Panc1 (cell line): ENCODE results near the gene RPL28. TPM values are rescaled to one million over a fixed set of nuclear protein-coding genes. Genes with fewer than 3 reads are reported as not detected.
"Not testable (repeated sequence)": the region's sequence is repeated elsewhere in the genome, so short reads cannot be mapped to it uniquely, and the experiment has no call there.

Experiments
- ATAC-seq: fragments of 200-7000 bp; cut with Tn5 transposase; 2 replicates; pipeline ENCODE4 v1.9.1; 2020; ENCODE audit warnings: mild to moderate bottlenecking, moderate library complexity
- BruUV-seq: library from RNA; stranded (reverse); fragments of 400-500 nt; replicated peaks from 2 replicates; lab custom pipeline; 2021; lab: Mats Ljungman, UMichigan
- CTCF ChIA-PET: fragments of 300-600 bp; sonication (Branson Sonifier 250); formaldehyde crosslinking; loops from one replicate; lab custom pipeline; 2022; ENCODE audit warnings: antibody characterized with exemption; lab: Charles Lee
- POLR2A ChIA-PET: fragments of 300-600 bp; sonication (Branson Sonifier 250); formaldehyde crosslinking; loops from one replicate; lab custom pipeline; 2022; ENCODE audit warnings: antibody characterized with exemption; lab: Charles Lee
- DNase-seq: peaks from one replicate; pipeline ENCODE4 v3.0.0-alpha.2; 2010; ENCODE audit warnings: low read depth, low spot score
- H3K27ac ChIP-seq: 2 replicates; pipeline ENCODE4 v1.5.1; 2011; ENCODE audit warnings: mild to moderate bottlenecking, low read length, inconsistent platforms
- H3K27me3 ChIP-seq: fragments of 200-500 bp; sonication (Bioruptor generic); 2 replicates; pipeline ENCODE4 v1.6.0; 2014; ENCODE audit warnings: low read length, inconsistent platforms; ENCODE audit not compliant: control insufficient read depth, insufficient read depth
- H3K36me3 ChIP-seq: fragments of 200-500 bp; sonication (Bioruptor generic); 2 replicates; pipeline ENCODE4 v1.5.1; 2014; ENCODE audit warnings: inconsistent platforms, mild to moderate bottlenecking, low read length, moderate library complexity; ENCODE audit not compliant: control insufficient read depth, insufficient read depth
- H3K4me1 ChIP-seq: 2 replicates; pipeline ENCODE4 v1.5.1; 2011; ENCODE audit warnings: inconsistent platforms, mild to moderate bottlenecking, low read length, moderate library complexity; ENCODE audit not compliant: control insufficient read depth, insufficient read depth
- H3K4me3 ChIP-seq, 2 experiments: 2 replicates each; pipeline ENCODE4 v1.5.1; 2011 to 2012; ENCODE audit warnings: low read depth in 2 of 2, low read length in 2 of 2, mild to moderate bottlenecking in 2 of 2, inconsistent platforms in 1 of 2, moderate library complexity in 1 of 2
- H3K9me3 ChIP-seq: fragments of 200-500 bp; sonication (Bioruptor generic); 2 replicates; pipeline ENCODE4 v1.5.1; 2014; ENCODE audit warnings: low read depth, mild to moderate bottlenecking, inconsistent platforms, low read length, moderate library complexity; ENCODE audit not compliant: control insufficient read depth, insufficient read depth
- POLR2AphosphoS5 ChIP-seq: IDR thresholded peaks from 2 replicates; pipeline ENCODE4 v1.6.1; 2012; ENCODE audit warnings: mild to moderate bottlenecking, low read depth, low read length, moderate library complexity
- SIN3A ChIP-seq: IDR thresholded peaks from 2 replicates; pipeline ENCODE4 v1.6.1; 2012; ENCODE audit warnings: low read depth, mild to moderate bottlenecking, low read length, moderate library complexity, borderline replicate concordance; ENCODE audit not compliant: insufficient read depth
- TCF7L2 ChIP-seq: IDR thresholded peaks from 2 replicates; pipeline ENCODE4 v1.6.1; 2011; ENCODE audit warnings: mild to moderate bottlenecking, low read depth, low read length, inconsistent platforms
- in situ Hi-C: cut with HindIII; loops from 2 replicates; pipeline ENCODE4 v1.10.0; 2016; ENCODE audit warnings: low sequenced_read_pairs, low pct_unique_long_range_greater_than_20kb
- intact Hi-C: fragments of 100-400 bp; cut with micrococcal nuclease; formaldehyde crosslinking; loops from one replicate; pipeline ENCODE4 v1.10.0; 2022; ENCODE audit not compliant: unreplicated experiment
- total RNA-seq: library from RNA; stranded (reverse); gene quantifications from one replicate; pipeline ENCODE4 v1.2.1, GENCODE V29; 2021; ENCODE audit not compliant: unreplicated experiment
- TF ChIP-seq, protein P1 (sequence below): fragments of 450-650 bp; IDR thresholded peaks from 2 replicates; pipeline ENCODE4 v1.5.1; 2017; ENCODE audit warnings: mild to moderate bottlenecking
- TF ChIP-seq, protein P2 (sequence below), 2 experiments: IDR thresholded peaks; 2 replicates each; pipeline ENCODE4 v1.6.1; 2011 to 2012; ENCODE audit warnings: low read depth in 2 of 2, control low read depth in 1 of 2, low read length in 1 of 2, mild to moderate bottlenecking in 1 of 2, moderate library complexity in 1 of 2; ENCODE audit not compliant: insufficient read depth in 1 of 2

RPL28 gene
- total RNA-seq, 1 experiment from 2014 or later: 2,154 TPM

DNA sequence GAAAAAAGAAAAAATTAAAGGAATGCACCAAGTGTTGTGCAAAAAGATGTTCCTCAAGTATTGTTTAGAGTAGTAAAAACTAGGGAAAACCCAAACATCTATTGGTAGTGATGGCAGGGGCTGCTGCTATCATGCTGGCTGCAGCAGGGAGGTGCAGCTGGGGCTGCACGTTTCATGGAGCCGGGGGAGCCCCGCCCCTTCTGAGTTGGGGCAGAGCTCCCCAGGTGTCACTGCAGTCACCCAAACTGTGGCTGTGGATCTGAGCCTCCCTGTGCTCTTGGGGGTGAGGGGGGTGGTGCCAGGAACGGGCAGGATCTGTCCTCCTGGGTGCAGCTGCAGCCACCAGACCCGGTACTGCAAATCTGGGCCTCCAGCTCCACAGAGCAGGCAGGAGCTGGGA is 33.4 kb downstream of the RPL28 start:
- ChIA-PET POLR2A (interaction anchor here (0.7 kb wide), 1 partner anchor 24 kb away, joined by 6 read pairs; no protein-coding TSS in a partner anchor), CTCF (interaction anchor here (0.6 kb wide), 3 partner anchors 34 to 234 kb away, joined by 3 to 7 read pairs (median 3); no protein-coding TSS in a partner anchor)
- no TSS peak for BruUV-seq
- in situ Hi-C loops: no loop called here
- TF ChIP-seq SIN3A (no peak), TCF7L2 (no peak), POLR2AphosphoS5 (no peak)
- TF ChIP-seq, protein P1, sequence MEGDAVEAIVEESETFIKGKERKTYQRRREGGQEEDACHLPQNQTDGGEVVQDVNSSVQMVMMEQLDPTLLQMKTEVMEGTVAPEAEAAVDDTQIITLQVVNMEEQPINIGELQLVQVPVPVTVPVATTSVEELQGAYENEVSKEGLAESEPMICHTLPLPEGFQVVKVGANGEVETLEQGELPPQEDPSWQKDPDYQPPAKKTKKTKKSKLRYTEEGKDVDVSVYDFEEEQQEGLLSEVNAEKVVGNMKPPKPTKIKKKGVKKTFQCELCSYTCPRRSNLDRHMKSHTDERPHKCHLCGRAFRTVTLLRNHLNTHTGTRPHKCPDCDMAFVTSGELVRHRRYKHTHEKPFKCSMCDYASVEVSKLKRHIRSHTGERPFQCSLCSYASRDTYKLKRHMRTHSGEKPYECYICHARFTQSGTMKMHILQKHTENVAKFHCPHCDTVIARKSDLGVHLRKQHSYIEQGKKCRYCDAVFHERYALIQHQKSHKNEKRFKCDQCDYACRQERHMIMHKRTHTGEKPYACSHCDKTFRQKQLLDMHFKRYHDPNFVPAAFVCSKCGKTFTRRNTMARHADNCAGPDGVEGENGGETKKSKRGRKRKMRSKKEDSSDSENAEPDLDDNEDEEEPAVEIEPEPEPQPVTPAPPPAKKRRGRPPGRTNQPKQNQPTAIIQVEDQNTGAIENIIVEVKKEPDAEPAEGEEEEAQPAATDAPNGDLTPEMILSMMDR: no peak
- TF ChIP-seq, protein P2, sequence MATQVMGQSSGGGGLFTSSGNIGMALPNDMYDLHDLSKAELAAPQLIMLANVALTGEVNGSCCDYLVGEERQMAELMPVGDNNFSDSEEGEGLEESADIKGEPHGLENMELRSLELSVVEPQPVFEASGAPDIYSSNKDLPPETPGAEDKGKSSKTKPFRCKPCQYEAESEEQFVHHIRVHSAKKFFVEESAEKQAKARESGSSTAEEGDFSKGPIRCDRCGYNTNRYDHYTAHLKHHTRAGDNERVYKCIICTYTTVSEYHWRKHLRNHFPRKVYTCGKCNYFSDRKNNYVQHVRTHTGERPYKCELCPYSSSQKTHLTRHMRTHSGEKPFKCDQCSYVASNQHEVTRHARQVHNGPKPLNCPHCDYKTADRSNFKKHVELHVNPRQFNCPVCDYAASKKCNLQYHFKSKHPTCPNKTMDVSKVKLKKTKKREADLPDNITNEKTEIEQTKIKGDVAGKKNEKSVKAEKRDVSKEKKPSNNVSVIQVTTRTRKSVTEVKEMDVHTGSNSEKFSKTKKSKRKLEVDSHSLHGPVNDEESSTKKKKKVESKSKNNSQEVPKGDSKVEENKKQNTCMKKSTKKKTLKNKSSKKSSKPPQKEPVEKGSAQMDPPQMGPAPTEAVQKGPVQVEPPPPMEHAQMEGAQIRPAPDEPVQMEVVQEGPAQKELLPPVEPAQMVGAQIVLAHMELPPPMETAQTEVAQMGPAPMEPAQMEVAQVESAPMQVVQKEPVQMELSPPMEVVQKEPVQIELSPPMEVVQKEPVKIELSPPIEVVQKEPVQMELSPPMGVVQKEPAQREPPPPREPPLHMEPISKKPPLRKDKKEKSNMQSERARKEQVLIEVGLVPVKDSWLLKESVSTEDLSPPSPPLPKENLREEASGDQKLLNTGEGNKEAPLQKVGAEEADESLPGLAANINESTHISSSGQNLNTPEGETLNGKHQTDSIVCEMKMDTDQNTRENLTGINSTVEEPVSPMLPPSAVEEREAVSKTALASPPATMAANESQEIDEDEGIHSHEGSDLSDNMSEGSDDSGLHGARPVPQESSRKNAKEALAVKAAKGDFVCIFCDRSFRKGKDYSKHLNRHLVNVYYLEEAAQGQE (IDR thresholded peaks at IDR 0.05; ENCODE audit: insufficient read depth in 1 of 2, low read depth in 2 of 2, low read length in 1 of 2): no peak
- H3K36me3 ChIP-seq: no peaks in the 10 kb centered on the region
- intact Hi-C loops: no loop called here
- H3K4me3 ChIP-seq: no peak overlapping the region
- no peak overlapping the region for H3K27ac ChIP-seq
- H3K27me3 ChIP-seq: no peaks in the 10 kb centered on the region
- no peaks in the 10 kb centered on the region for H3K4me1 ChIP-seq
- ATAC-seq (no peak), DNase-seq (no peak)
- no peaks in the 10 kb centered on the region for H3K9me3 ChIP-seq

DNA sequence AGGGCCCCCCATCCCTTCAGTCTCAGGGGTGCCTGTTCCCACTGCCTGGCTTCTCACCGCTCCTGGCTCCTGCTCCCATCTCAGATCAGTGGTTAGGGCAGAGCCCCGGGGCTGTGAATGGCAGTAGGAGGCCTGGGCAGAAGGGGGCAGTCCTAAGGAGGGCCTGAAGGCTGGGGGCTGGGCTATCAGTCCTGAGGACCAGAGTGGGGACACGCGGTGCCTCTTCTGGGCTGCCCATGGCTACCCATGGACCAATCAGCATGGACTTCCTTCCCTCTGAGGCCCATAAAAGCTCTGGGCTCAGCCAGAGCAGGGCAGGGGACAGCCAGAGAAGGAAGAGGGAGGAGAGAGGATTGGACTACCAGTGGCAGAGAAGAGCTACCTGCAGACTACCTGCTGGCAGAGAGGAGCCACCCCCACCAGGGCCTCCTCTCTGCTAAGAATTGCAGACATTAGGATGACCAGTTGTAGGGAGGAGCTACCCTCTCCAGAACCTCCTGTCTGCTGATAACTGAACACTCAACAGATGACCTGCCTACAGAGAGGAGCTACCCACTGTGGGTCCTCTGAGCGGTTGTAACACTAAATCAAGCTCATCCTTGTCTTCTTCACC is 34.0 kb downstream of the RPL28 start:
- no TSS peak for BruUV-seq
- ChIA-PET CTCF (interaction anchor here (0.6 kb wide), 2 partner anchors 33 to 234 kb away, joined by 3 to 7 read pairs; no protein-coding TSS in a partner anchor), POLR2A (interaction anchor here (0.7 kb wide), 1 partner anchor 23 kb away, joined by 6 read pairs; no protein-coding TSS in a partner anchor)
- H3K27me3 ChIP-seq: no peaks in the 10 kb centered on the region
- H3K9me3 ChIP-seq: no peaks in the 10 kb centered on the region
- H3K4me3 ChIP-seq: no peak overlapping the region
- in situ Hi-C loops: no loop called here
- H3K27ac ChIP-seq: no peak overlapping the region
- no peaks in the 10 kb centered on the region for H3K36me3 ChIP-seq
- ATAC-seq (no peak), DNase-seq (no peak)
- TF ChIP-seq, protein P2 (IDR thresholded peaks at IDR 0.05; ENCODE audit: insufficient read depth in 1 of 2, low read depth in 2 of 2, low read length in 1 of 2): no peak
- no peak for TF ChIP-seq POLR2AphosphoS5
- TF ChIP-seq, protein P1: no peak
- TF ChIP-seq TCF7L2: no peak
- no peak for TF ChIP-seq SIN3A
- intact Hi-C loops: loop anchor here (10.0 kb wide), 1 partner anchor 275 kb away; the partner anchor contains the start of gene TNNT1
- H3K4me1 ChIP-seq: no peaks in the 10 kb centered on the region

DNA sequence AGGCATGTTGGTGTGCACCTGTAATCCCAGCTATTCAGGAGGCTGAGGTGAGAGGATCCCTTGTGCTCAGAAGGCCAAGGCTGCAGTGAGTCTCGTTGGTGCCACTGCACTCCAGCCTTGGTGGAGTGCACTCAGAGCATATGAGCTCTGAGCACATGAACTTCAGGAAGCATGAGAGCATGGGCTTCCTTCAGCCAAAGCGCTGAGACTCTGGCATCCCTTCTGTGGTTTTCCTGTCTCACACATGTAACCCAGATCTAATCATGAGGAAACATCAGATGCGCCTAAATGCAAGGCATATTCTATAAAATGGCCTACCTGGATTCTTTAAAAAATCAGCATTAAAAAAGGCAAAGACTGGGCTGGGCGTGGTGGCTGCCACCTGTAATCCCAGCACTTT is 35.5 kb downstream of the RPL28 start:
- BruUV-seq, H3K27ac ChIP-seq, POLR2A ChIA-PET, ATAC-seq, H3K4me1 ChIP-seq, H3K36me3 ChIP-seq, in situ Hi-C loops, DNase-seq, H3K27me3 ChIP-seq, H3K9me3 ChIP-seq, H3K4me3 ChIP-seq: not testable (repeated sequence)
- intact Hi-C loops: loop anchor here (10.0 kb wide), 1 partner anchor 276 kb away; the partner anchor contains the start of gene TNNT1
- CTCF ChIA-PET: interaction anchor here (0.6 kb wide), 1 partner anchor 32 kb away, joined by 3 read pairs; no protein-coding TSS in a partner anchor
